Mucosa of rectum (tissue), 2 donors: Measurements from ENCODE around the gene KCNK18.

Experiments used
- H3K27ac ChIP-seq, 2 donors: one replicate each; pipeline ENCODE4 v1.7.0; 2013; ENCODE audit warnings: inconsistent platforms in 2 of 2, low read depth in 2 of 2, low read length in 2 of 2
- H3K27me3 ChIP-seq, 2 donors: one replicate each; pipeline ENCODE4 v1.7.0; 2013; ENCODE audit warnings: low read length in 2 of 2; ENCODE audit not compliant: control insufficient read depth in 2 of 2, insufficient read depth in 2 of 2
- H3K36me3 ChIP-seq, 2 donors: one replicate each; pipeline ENCODE4 v1.7.0; 2013; ENCODE audit warnings: low read length in 2 of 2; ENCODE audit not compliant: control insufficient read depth in 2 of 2, insufficient read depth in 2 of 2
- H3K4me1 ChIP-seq, 2 donors: one replicate each; pipeline ENCODE4 v1.7.0; 2013; ENCODE audit warnings: low read length in 2 of 2, mild to moderate bottlenecking in 1 of 2; ENCODE audit not compliant: control insufficient read depth in 2 of 2, insufficient read depth in 2 of 2
- H3K4me3 ChIP-seq, 2 donors: one replicate each; pipeline ENCODE4 v1.7.0; 2013; ENCODE audit warnings: low read length in 2 of 2
- H3K9ac ChIP-seq, 2 donors: one replicate each; pipeline ENCODE4 v1.7.0; 2013; ENCODE audit warnings: low read length in 2 of 2, low read depth in 1 of 2, mild to moderate bottlenecking in 1 of 2
- H3K9me3 ChIP-seq, 2 donors: one replicate each; pipeline ENCODE4 v1.7.0; 2013; ENCODE audit warnings: low read length in 2 of 2; ENCODE audit not compliant: control insufficient read depth in 2 of 2
- donor health status: healthy.
- donor health status: Normal muscosa, but diverticular disease.

The KCNK18 gene

GRCh38 chr10:117259279-117259678, 62.0 kb downstream of the KCNK18 start:
- H3K4me3 ChIP-seq: no peak overlapping the region
- H3K9me3 ChIP-seq: no peaks in the 10 kb centered on the region
- no peak overlapping the region for H3K27ac ChIP-seq
- no peaks in the 10 kb centered on the region for H3K4me1 ChIP-seq
- H3K9ac ChIP-seq: no peak overlapping the region
- peaks cover 5 to 12% of the 10 kb centered on the region in 2 donors for H3K27me3 ChIP-seq
- H3K36me3 ChIP-seq: no peaks in the 10 kb centered on the region
